ENCODE results near the gene ZBTB2. TPM values are rescaled to one million over a fixed set of nuclear protein-coding genes. Genes with fewer than 3 reads are reported as not detected.

ZBTB2 gene
- total and polyA plus RNA-seq, 10 of the 15 experiments (the other 5 are each of a cell fraction or from before 2014, with no cell fraction given), result 4.2 to 21.9 (median 15.0) TPM

- WGBS (ENCODE audit: insufficient coverage, insufficient replicate concordance, low lambda C conversion rate, missing lambda C conversion rate), result 43% methylated on average over 2 of the region's 2 CpGs
- TF ChIP-seq POLR2A (IDR thresholded peaks at IDR 0.05; ENCODE audit: low read depth, low read length) (no peak), SMC3 (IDR thresholded peaks at IDR 0.05; ENCODE audit: borderline replicate concordance, low read length) (no peak), E2F8 (IDR thresholded peaks at IDR 0.05; ENCODE audit: low read depth, partially characterized antibody) (no peak), YY1 (IDR thresholded peaks at IDR 0.05; ENCODE audit: low read depth, low read length) (no peak), RCOR1 (conservative IDR thresholded peaks at IDR 0.05; ENCODE audit: low read depth, low read length) (no peak), ATF7 (IDR thresholded peaks at IDR 0.05; ENCODE audit: low read depth) (no peak), NR2C1 (IDR thresholded peaks at IDR 0.05) (no peak), LARP7 (IDR thresholded peaks at IDR 0.05) (no peak), RB1 (IDR thresholded peaks at IDR 0.05; ENCODE audit: borderline replicate concordance) (no peak), TCF3 (IDR thresholded peaks at IDR 0.05; ENCODE audit: borderline replicate concordance, insufficient read depth, low read depth, low read length) (no peak), IRF5 (IDR thresholded peaks at IDR 0.05; ENCODE audit: borderline replicate concordance) (no peak), ZNF687 (IDR thresholded peaks at IDR 0.05) (no peak), STAT3 (IDR thresholded peaks at IDR 0.05; ENCODE audit: low read depth, low read length) (no peak), PBX3 (IDR thresholded peaks at IDR 0.05; ENCODE audit: insufficient replicate concordance, low read depth, low read length) (no peak), TCF12 (IDR thresholded peaks at IDR 0.05; ENCODE audit: low read depth, low read length) (no peak)
These were observed 74.0 kb downstream of the ZBTB2 start for GRCh38 chr6:151317103-151317994.

More at GRCh38 chr6:151317103-151317994, 74.0 kb downstream of the ZBTB2 start:
- no TSS peak for BruUV-seq (replicated peaks)
- Histone ChIP-seq H3K36me3 (ENCODE audit: control insufficient read depth in 2 of 2, insufficient read depth in 2 of 2, low read length in 1 of 2) (no peaks in the 10 kb centered on the region), H3K4me3 (no peak overlapping the region), H3K79me2 (ENCODE audit: control insufficient read depth, insufficient read depth, low read length) (no peaks in the 10 kb centered on the region), H3K27me3 (replicated peaks in 1 of 2; ENCODE audit: control insufficient read depth in 2 of 2, insufficient read depth in 2 of 2, low read length in 1 of 2) (no peaks in the 10 kb centered on the region; a peak in 1 of 4 replicates), H3K9ac (ENCODE audit: control insufficient read depth, insufficient read depth, low read length) (no peak overlapping the region), H3K4me2 (ENCODE audit: control insufficient read depth, insufficient read depth) (no peak overlapping the region), H3K9me3 (replicated peaks; ENCODE audit: control insufficient read depth, insufficient read depth, low read length) (no peaks in the 10 kb centered on the region), H2AFZ (ENCODE audit: control insufficient read depth, low read depth, low read length) (no peak overlapping the region), H4K20me1 (ENCODE audit: control insufficient read depth, insufficient read depth) (no peaks in the 10 kb centered on the region), H3K27ac (ENCODE audit: control insufficient read depth, insufficient read depth) (no peak overlapping the region), H3K4me1 (ENCODE audit: control insufficient read depth, insufficient read depth, low read length) (no peaks in the 10 kb centered on the region)
- POLR2A ChIA-PET, result no interaction called here
- DNase-seq (ENCODE audit: low read depth, low spot score) (no peak), FAIRE-seq (no peak), ATAC-seq (no peak)
- CTCF ChIA-PET, result interaction anchor here (1.5 to 2.1 kb wide), 3 partner anchors 9 to 303 kb away, joined by 7 to 12 read pairs (median 9); no protein-coding TSS in a partner anchor
- SMC1A ChIA-PET (ENCODE audit: uncharacterized antibody, unreplicated experiment), result interaction anchor here (0.5 to 1.5 kb wide), 2 partner anchors 216 to 426 kb away, joined by 3 to 4 read pairs; no protein-coding TSS in a partner anchor
- in situ Hi-C loops (cut with MboI), result no loop called here
- RAD21 ChIA-PET (ENCODE audit: unreplicated experiment), result no interaction called here
- intact Hi-C loops (cut with micrococcal nuclease; ENCODE audit: unreplicated experiment), result no loop called here
